ENCODE measurements around the gene TTLL13. TPM values are rescaled to one million over a fixed set of nuclear protein-coding genes. Genes with fewer than 3 reads are reported as not detected.

The TTLL13 gene
- total RNA-seq, 1 donor from 2014 or later: 0.19 TPM

- Mint-ChIP-seq H3K27me3 (ENCODE audit: low read depth) (no peaks in the 10 kb centered on the region), H3K4me3 (no peak overlapping the region), H3K36me3 (ENCODE audit: low read depth) (no peaks in the 10 kb centered on the region), H3K9me3 (no peaks in the 10 kb centered on the region), H3K27ac (ENCODE audit: unreplicated experiment) (no peak overlapping the region), H3K4me1 (no peaks in the 10 kb centered on the region)
- DNase-seq (ENCODE audit: low read depth, low spot score): no peak
- TF ChIP-seq CTCF (conservative IDR thresholded peaks at IDR 0.05): no peak
Measured at GRCh38 chr15:90217671-90218394, 31.5 kb upstream of the TTLL13 start.

GRCh38 chr15:90219421-90220141 lies 29.8 kb upstream of the TTLL13 start:
- H3K9me3 Mint-ChIP-seq: no peaks in the 10 kb centered on the region
- H3K4me3 Mint-ChIP-seq: no peak overlapping the region
- no peak overlapping the region for H3K27ac Mint-ChIP-seq (ENCODE audit: unreplicated experiment)
- no peaks in the 10 kb centered on the region for H3K4me1 Mint-ChIP-seq
- no peaks in the 10 kb centered on the region for H3K36me3 Mint-ChIP-seq (ENCODE audit: low read depth)
- peak; percentile 69 for TF ChIP-seq CTCF (conservative IDR thresholded peaks at IDR 0.05)
- no peaks in the 10 kb centered on the region for H3K27me3 Mint-ChIP-seq (ENCODE audit: low read depth)
- peak; percentile 55 for DNase-seq (ENCODE audit: low read depth, low spot score)

- no peaks in the 10 kb centered on the region for H3K27me3 Mint-ChIP-seq (ENCODE audit: low read depth)
- TF ChIP-seq CTCF (conservative IDR thresholded peaks at IDR 0.05): peak; percentile 61
- no peak overlapping the region for H3K4me3 Mint-ChIP-seq
- no peak overlapping the region for H3K27ac Mint-ChIP-seq (ENCODE audit: unreplicated experiment)
- no peaks in the 10 kb centered on the region for H3K36me3 Mint-ChIP-seq (ENCODE audit: low read depth)
- H3K4me1 Mint-ChIP-seq: no peaks in the 10 kb centered on the region
- H3K9me3 Mint-ChIP-seq: no peaks in the 10 kb centered on the region
- DNase-seq (ENCODE audit: low read depth, low spot score): peak; percentile 32
Measured at GRCh38 chr15:90221246-90221900, 28.0 kb upstream of the TTLL13 start.

- H3K4me3 Mint-ChIP-seq: no peak overlapping the region
- H3K4me1 Mint-ChIP-seq: no peaks in the 10 kb centered on the region
- H3K27me3 Mint-ChIP-seq (ENCODE audit: low read depth): no peaks in the 10 kb centered on the region
- DNase-seq (ENCODE audit: low read depth, low spot score): no peak
- no peaks in the 10 kb centered on the region for H3K9me3 Mint-ChIP-seq
- H3K36me3 Mint-ChIP-seq (ENCODE audit: low read depth): no peaks in the 10 kb centered on the region
- no peak for TF ChIP-seq CTCF (conservative IDR thresholded peaks at IDR 0.05)
- H3K27ac Mint-ChIP-seq (ENCODE audit: unreplicated experiment): no peak overlapping the region
Measured at GRCh38 chr15:90222547-90222946, 26.8 kb upstream of the TTLL13 start.

- Mint-ChIP-seq H3K27ac (ENCODE audit: unreplicated experiment) (no peak overlapping the region), H3K27me3 (ENCODE audit: low read depth) (no peaks in the 10 kb centered on the region)
- no peak for TF ChIP-seq CTCF (conservative IDR thresholded peaks at IDR 0.05)
Measured at GRCh38 chr15:90223441-90224165, 25.8 kb upstream of the TTLL13 start.

More at GRCh38 chr15:90223441-90224165, 25.8 kb upstream of the TTLL13 start:
- Mint-ChIP-seq H3K36me3 (ENCODE audit: low read depth) (no peaks in the 10 kb centered on the region), H3K9me3 (no peaks in the 10 kb centered on the region), H3K4me3 (no peak overlapping the region), H3K4me1 (no peaks in the 10 kb centered on the region)
- no peak for DNase-seq (ENCODE audit: low read depth, low spot score)

Measured in neural crest cell (in vitro differentiated cells).